ENCODE results near the gene CFAP61.

CFAP61 gene

DNA sequence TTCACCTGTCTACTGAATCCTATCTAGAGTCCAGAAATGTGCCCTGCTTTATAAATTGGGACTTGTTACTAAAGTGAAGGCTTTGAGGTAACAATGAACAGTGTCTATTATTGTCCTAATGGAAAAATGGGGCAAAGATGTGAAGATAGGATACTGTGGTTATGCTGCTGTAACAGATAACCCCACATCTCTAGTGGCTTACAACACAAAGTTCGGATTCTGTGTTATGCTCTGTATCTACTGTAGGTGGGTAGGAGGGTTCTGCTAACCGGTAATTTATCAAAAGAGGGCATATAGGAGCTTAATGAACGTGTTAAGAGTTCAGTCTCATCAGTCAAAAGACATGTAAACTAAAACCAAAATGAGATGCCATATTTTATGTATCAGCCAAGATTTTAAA, 28.9 kb upstream of the CFAP61 start:
- Histone ChIP-seq H3K4me2 (ENCODE audit: low read length, poor library complexity, severe bottlenecking) (no peak overlapping the region), H3K27ac (ENCODE audit: low read length, poor library complexity, severe bottlenecking) (no peak overlapping the region), H2BK15ac (ENCODE audit: low read depth, poor library complexity, severe bottlenecking) (no peak overlapping the region), H3K14ac (ENCODE audit: low read length in 2 of 2) (no peak overlapping the region), H2BK120ac (ENCODE audit: low read depth, low read length) (no peak overlapping the region), H3K4me3 (ENCODE audit: insufficient read depth in 1 of 2, low read depth in 1 of 2, low read length in 2 of 2) (no peak overlapping the region), H3K4me1 (ENCODE audit: control insufficient read depth, insufficient read depth, low read depth, low read length) (peaks cover 11% of the 10 kb centered on the region), H3K23ac (ENCODE audit: low read length in 2 of 2) (no peak overlapping the region), H3K79me1 (replicated peaks; ENCODE audit: low read length, poor library complexity, severe bottlenecking) (peaks cover 2% of the 10 kb centered on the region), H2BK5ac (ENCODE audit: low read depth, low read length, poor library complexity, severe bottlenecking) (no peak overlapping the region), H2AK5ac (ENCODE audit: low read length, severe bottlenecking) (no peak overlapping the region), H2AFZ (ENCODE audit: low read depth, low read length) (no peak overlapping the region), H3K18ac (ENCODE audit: low read depth in 1 of 2, low read length in 2 of 2) (no peak overlapping the region), H3K9me3 (ENCODE audit: control insufficient read depth, low read length) (no peaks in the 10 kb centered on the region), H4K8ac (ENCODE audit: low read length) (no peak overlapping the region), H4K91ac (ENCODE audit: low read length) (no peak overlapping the region), H3K4ac (ENCODE audit: low read depth in 1 of 2, low read length in 2 of 2) (no peak overlapping the region), H3K36me3 (ENCODE audit: control insufficient read depth in 1 of 2, insufficient read depth in 2 of 2, low read depth in 1 of 2, low read length in 2 of 2) (peaks cover 10 to 55% of the 10 kb centered on the region in 2 experiments), H3K9ac (ENCODE audit: low read length) (no peak overlapping the region), H3K27me3 (ENCODE audit: control insufficient read depth in 1 of 2, insufficient read depth in 1 of 2, low read length in 2 of 2) (no peaks in the 10 kb centered on the region), H2BK12ac (ENCODE audit: low read length in 2 of 2) (no peak overlapping the region)
- no CpG with 5 or more reads among the region's 3 CpGs for WGBS
- no peak for DNase-seq

- DNase-seq = peak; percentile 27
- H3K27ac ChIP-seq (ENCODE audit: low read length, poor library complexity, severe bottlenecking) = peak overlapping the region; percentile 74
Measured at GRCh38 chr20:20024942-20025341, 27.4 kb upstream of the CFAP61 start.

GRCh38 chr20:20027284-20027683, 25.0 kb upstream of the CFAP61 start:
- no peak overlapping the region for H2BK5ac ChIP-seq (ENCODE audit: low read depth, low read length, poor library complexity, severe bottlenecking)
- no peak overlapping the region for H2AK5ac ChIP-seq (ENCODE audit: low read length, severe bottlenecking)
- H3K9me3 ChIP-seq (ENCODE audit: control insufficient read depth, low read length) = no peaks in the 10 kb centered on the region
- no peak overlapping the region for H3K27ac ChIP-seq (ENCODE audit: low read length, poor library complexity, severe bottlenecking)
- H2AFZ ChIP-seq (ENCODE audit: low read depth, low read length) = no peak overlapping the region
- no peak overlapping the region for H3K4ac ChIP-seq (ENCODE audit: low read depth in 1 of 2, low read length in 2 of 2)
- no peak overlapping the region for H3K9ac ChIP-seq (ENCODE audit: low read length)
- no peak overlapping the region for H2BK120ac ChIP-seq (ENCODE audit: low read depth, low read length)
- no peak overlapping the region for H2BK15ac ChIP-seq (ENCODE audit: low read depth, poor library complexity, severe bottlenecking)
- DNase-seq = no peak
- 100% methylated on average over 2 of the region's 2 CpGs for WGBS
- H4K91ac ChIP-seq (ENCODE audit: low read length) = no peak overlapping the region
- H3K36me3 ChIP-seq (ENCODE audit: control insufficient read depth in 1 of 2, insufficient read depth in 2 of 2, low read depth in 1 of 2, low read length in 2 of 2) = peaks cover 10 to 78% of the 10 kb centered on the region in 2 experiments
- no peak overlapping the region for H3K4me3 ChIP-seq (ENCODE audit: insufficient read depth in 1 of 2, low read depth in 1 of 2, low read length in 2 of 2)
- H3K4me1 ChIP-seq (ENCODE audit: control insufficient read depth, insufficient read depth, low read depth, low read length) = peaks cover 3% of the 10 kb centered on the region
- no peak overlapping the region for H3K18ac ChIP-seq (ENCODE audit: low read depth in 1 of 2, low read length in 2 of 2)
- no peaks in the 10 kb centered on the region for H3K27me3 ChIP-seq (ENCODE audit: control insufficient read depth in 1 of 2, insufficient read depth in 1 of 2, low read length in 2 of 2)
- no peak overlapping the region for H3K4me2 ChIP-seq (ENCODE audit: low read length, poor library complexity, severe bottlenecking)
- H3K23ac ChIP-seq (ENCODE audit: low read length in 2 of 2) = no peak overlapping the region
- peaks cover 1% of the 10 kb centered on the region for H3K79me1 ChIP-seq (replicated peaks; ENCODE audit: low read length, poor library complexity, severe bottlenecking)
- H4K8ac ChIP-seq (ENCODE audit: low read length) = no peak overlapping the region
- no peak overlapping the region for H2BK12ac ChIP-seq (ENCODE audit: low read length in 2 of 2)
- H3K14ac ChIP-seq (ENCODE audit: low read length in 2 of 2) = no peak overlapping the region

More at GRCh38 chr20:20024942-20025341, 27.4 kb upstream of the CFAP61 start:
- Histone ChIP-seq H3K9me3 (ENCODE audit: control insufficient read depth, low read length) (no peaks in the 10 kb centered on the region), H2AFZ (ENCODE audit: low read depth, low read length) (no peak overlapping the region), H2BK5ac (ENCODE audit: low read depth, low read length, poor library complexity, severe bottlenecking) (no peak overlapping the region), H3K27me3 (ENCODE audit: control insufficient read depth in 1 of 2, insufficient read depth in 1 of 2, low read length in 2 of 2) (no peaks in the 10 kb centered on the region), H3K4me1 (ENCODE audit: control insufficient read depth, insufficient read depth, low read depth, low read length) (peaks cover 3% of the 10 kb centered on the region), H3K4me2 (ENCODE audit: low read length, poor library complexity, severe bottlenecking) (no peak overlapping the region), H3K4ac (ENCODE audit: low read depth in 1 of 2, low read length in 2 of 2) (no peak overlapping the region), H3K79me1 (replicated peaks; ENCODE audit: low read length, poor library complexity, severe bottlenecking) (peaks cover 3% of the 10 kb centered on the region), H3K9ac (ENCODE audit: low read length) (peak overlapping the region; percentile 6), H3K14ac (ENCODE audit: low read length in 2 of 2) (no peak overlapping the region), H2AK5ac (ENCODE audit: low read length, severe bottlenecking) (no peak overlapping the region), H3K4me3 (ENCODE audit: insufficient read depth in 1 of 2, low read depth in 1 of 2, low read length in 2 of 2) (no peak overlapping the region), H2BK12ac (ENCODE audit: low read length in 2 of 2) (no peak overlapping the region), H3K18ac (ENCODE audit: low read depth in 1 of 2, low read length in 2 of 2) (no peak overlapping the region), H4K8ac (ENCODE audit: low read length) (no peak overlapping the region), H3K23ac (ENCODE audit: low read length in 2 of 2) (no peak overlapping the region), H2BK120ac (ENCODE audit: low read depth, low read length) (no peak overlapping the region), H4K91ac (ENCODE audit: low read length) (no peak overlapping the region), H3K36me3 (ENCODE audit: control insufficient read depth in 1 of 2, insufficient read depth in 2 of 2, low read depth in 1 of 2, low read length in 2 of 2) (peaks cover 14 to 64% of the 10 kb centered on the region in 2 experiments), H2BK15ac (ENCODE audit: low read depth, poor library complexity, severe bottlenecking) (no peak overlapping the region)

DNA sequence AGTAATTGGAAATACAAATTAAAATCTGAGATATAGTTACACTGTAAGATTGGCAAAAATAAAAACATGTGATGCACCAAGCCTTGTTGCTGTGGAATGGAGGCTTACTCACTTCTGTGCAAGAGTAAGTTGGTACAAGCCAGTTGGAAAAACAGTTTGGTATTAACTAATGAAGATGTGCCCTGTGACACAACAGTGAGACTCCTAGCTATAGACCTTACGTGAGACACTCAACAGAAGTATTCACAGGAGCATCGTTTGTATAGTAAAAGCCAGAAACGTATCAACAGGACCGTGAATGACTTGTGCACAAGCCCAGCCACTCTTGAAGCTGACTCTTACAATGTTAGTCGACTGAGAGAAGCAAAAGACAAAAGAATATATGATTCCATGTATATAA, 20.5 kb upstream of the CFAP61 start:
- DNase-seq = no peak
- WGBS = 87% methylated on average over 4 of the region's 5 CpGs
- Histone ChIP-seq H4K8ac (ENCODE audit: low read length) (no peak overlapping the region), H3K14ac (ENCODE audit: low read length in 2 of 2) (no peak overlapping the region), H3K27me3 (ENCODE audit: control insufficient read depth in 1 of 2, insufficient read depth in 1 of 2, low read length in 2 of 2) (no peaks in the 10 kb centered on the region), H3K36me3 (ENCODE audit: control insufficient read depth in 1 of 2, insufficient read depth in 2 of 2, low read depth in 1 of 2, low read length in 2 of 2) (peaks cover 6 to 93% of the 10 kb centered on the region in 2 experiments), H3K9me3 (ENCODE audit: control insufficient read depth, low read length) (no peaks in the 10 kb centered on the region), H3K4ac (ENCODE audit: low read depth in 1 of 2, low read length in 2 of 2) (no peak overlapping the region), H3K27ac (ENCODE audit: low read length, poor library complexity, severe bottlenecking) (no peak overlapping the region), H4K91ac (ENCODE audit: low read length) (no peak overlapping the region), H3K9ac (ENCODE audit: low read length) (no peak overlapping the region), H2BK12ac (ENCODE audit: low read length in 2 of 2) (no peak overlapping the region), H3K4me3 (ENCODE audit: insufficient read depth in 1 of 2, low read depth in 1 of 2, low read length in 2 of 2) (no peak overlapping the region), H2BK15ac (ENCODE audit: low read depth, poor library complexity, severe bottlenecking) (no peak overlapping the region), H3K79me1 (replicated peaks; ENCODE audit: low read length, poor library complexity, severe bottlenecking) (peaks cover 7% of the 10 kb centered on the region), H2BK5ac (ENCODE audit: low read depth, low read length, poor library complexity, severe bottlenecking) (no peak overlapping the region), H2AFZ (ENCODE audit: low read depth, low read length) (no peak overlapping the region), H3K4me2 (ENCODE audit: low read length, poor library complexity, severe bottlenecking) (no peak overlapping the region), H3K18ac (ENCODE audit: low read depth in 1 of 2, low read length in 2 of 2) (no peak overlapping the region), H2BK120ac (ENCODE audit: low read depth, low read length) (no peak overlapping the region), H2AK5ac (ENCODE audit: low read length, severe bottlenecking) (no peak overlapping the region), H3K4me1 (ENCODE audit: control insufficient read depth, insufficient read depth, low read depth, low read length) (no peaks in the 10 kb centered on the region), H3K23ac (ENCODE audit: low read length in 2 of 2) (no peak overlapping the region)
